Fibroblast of skin of left biceps (primary cell): Measurements from ENCODE around the gene MTERF4.

Source experiments
- DNase-seq, 2 experiments: peaks; one replicate each; pipeline ENCODE4 v3.0.0-alpha.2; 2013; ENCODE audit warnings: low read depth in 2 of 2

MTERF4 gene

GRCh38 chr2:241102239-241102803 lies at the start of gene MTERF4:
MTERF4 (minus strand) TSS chr2:241102287; CDS start chr2:241102273, 14 bp downstream.
- DNase-seq: peak; percentile 23 to 53

- DNase-seq: no peak
These were observed 48.8 kb upstream of the MTERF4 start for GRCh38 chr2:241150660-241151530.

GRCh38 chr2:241149925-241150659 lies 48.0 kb upstream of the MTERF4 start, which contains the start of gene PPP1R7:
PPP1R7 (plus strand) TSS chr2:241150467; CDS start chr2:241150496, 29 bp downstream.
- peak; percentile 69 to 76 for DNase-seq

GRCh38 chr2:241149675-241149924 lies 47.5 kb upstream of the MTERF4 start:
- no peak for DNase-seq

- peak; percentile 62 to 65 for DNase-seq
These were observed 47.0 kb upstream of the MTERF4 start, which contains the start of gene PASK for GRCh38 chr2:241148891-241149674. PASK (minus strand) TSS chr2:241149472; CDS start chr2:241143032, 6,440 bp downstream.

- DNase-seq: no peak
These were observed 46.2 kb upstream of the MTERF4 start for GRCh38 chr2:241148239-241148638.

- DNase-seq: no peak
These were observed 45.2 kb upstream of the MTERF4 start for GRCh38 chr2:241147336-241147735.

GRCh38 chr2:241146286-241146685 lies 44.2 kb upstream of the MTERF4 start:
- no peak for DNase-seq

- no peak for DNase-seq
These were observed 40.5 kb upstream of the MTERF4 start for GRCh38 chr2:241142593-241142992.

GRCh38 chr2:241142063-241142462 lies 40.0 kb upstream of the MTERF4 start:
- no peak for DNase-seq

- DNase-seq: no peak
These were observed 39.2 kb upstream of the MTERF4 start for GRCh38 chr2:241141214-241141770.

- DNase-seq: no peak
These were observed 38.4 kb upstream of the MTERF4 start for GRCh38 chr2:241140445-241140840.

- DNase-seq: no peak
These were observed 37.7 kb upstream of the MTERF4 start for GRCh38 chr2:241139531-241140444.

GRCh38 chr2:241138471-241138870 lies 36.4 kb upstream of the MTERF4 start:
- DNase-seq: no peak

GRCh38 chr2:241137276-241138190 lies 35.4 kb upstream of the MTERF4 start:
- DNase-seq: no peak

GRCh38 chr2:241136661-241137260 lies 34.7 kb upstream of the MTERF4 start:
- DNase-seq: no peak

GRCh38 chr2:241136191-241136590 lies 34.1 kb upstream of the MTERF4 start:
- DNase-seq: no peak

- no peak for DNase-seq
These were observed 33.6 kb upstream of the MTERF4 start for GRCh38 chr2:241135737-241136136.

- no peak for DNase-seq
These were observed 32.6 kb upstream of the MTERF4 start for GRCh38 chr2:241134711-241135110.
